Measurements from ENCODE around the gene DENND1A. TPM values are rescaled to one million over a fixed set of nuclear protein-coding genes. Genes with fewer than 3 reads are reported as not detected.

Gene DENND1A
- total and polyA plus RNA-seq, 2 experiments from 2014 or later = 13.1 to 28.7 TPM

DNA sequence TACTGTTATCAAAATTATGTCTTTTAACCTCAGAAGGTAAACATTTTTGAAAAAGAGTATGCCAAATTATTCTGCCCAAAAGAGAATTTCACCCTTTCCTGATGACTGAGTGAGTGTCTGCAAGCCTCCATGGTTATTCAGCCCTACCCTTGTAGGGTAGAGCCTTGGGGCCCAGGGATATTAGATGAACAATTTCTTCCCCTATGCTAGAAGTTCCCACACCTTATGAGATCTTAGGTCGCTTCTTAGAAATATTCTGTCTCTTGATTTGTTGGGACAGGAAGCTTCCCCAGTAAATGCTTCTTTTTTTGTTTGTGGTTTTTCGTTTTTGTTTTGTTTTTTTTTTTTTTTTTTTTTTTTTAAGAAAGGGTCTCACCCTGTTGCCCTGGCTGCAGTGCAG, 570.8 kb downstream of the DENND1A start:
- no peak overlapping the region for H3K27ac Mint-ChIP-seq
- H3K9me3 Mint-ChIP-seq = no peaks in the 10 kb centered on the region; the same call in 2 of the 3 replicates
- ATAC-seq (no peak), DNase-seq (ENCODE audit: low spot score) (no peak)
- H3K27me3 Mint-ChIP-seq (ENCODE audit: insufficient read depth, low read depth, poor library complexity) = peaks cover 32% of the 10 kb centered on the region
- H3F3A ChIP-seq (replicated peaks; ENCODE audit: low read depth) = 0 out of 2 replicates have a peak, but pooled peaks cover 12% of the 10 kb centered on the region
- H3K36me3 ChIP-seq (ENCODE audit: insufficient read depth) = no peaks in the 10 kb centered on the region
- H3K79me2 ChIP-seq (replicated peaks; ENCODE audit: insufficient read depth) = no peaks in the 10 kb centered on the region
- no peaks in the 10 kb centered on the region for H4K20me1 ChIP-seq (replicated peaks; ENCODE audit: insufficient read depth)
- H3K9me2 ChIP-seq (ENCODE audit: insufficient read depth) = no peaks in the 10 kb centered on the region
- TF ChIP-seq POLR2AphosphoS5 (IDR thresholded peaks at IDR 0.05; ENCODE audit: low read depth) = no peak
- TF ChIP-seq, protein P1, sequence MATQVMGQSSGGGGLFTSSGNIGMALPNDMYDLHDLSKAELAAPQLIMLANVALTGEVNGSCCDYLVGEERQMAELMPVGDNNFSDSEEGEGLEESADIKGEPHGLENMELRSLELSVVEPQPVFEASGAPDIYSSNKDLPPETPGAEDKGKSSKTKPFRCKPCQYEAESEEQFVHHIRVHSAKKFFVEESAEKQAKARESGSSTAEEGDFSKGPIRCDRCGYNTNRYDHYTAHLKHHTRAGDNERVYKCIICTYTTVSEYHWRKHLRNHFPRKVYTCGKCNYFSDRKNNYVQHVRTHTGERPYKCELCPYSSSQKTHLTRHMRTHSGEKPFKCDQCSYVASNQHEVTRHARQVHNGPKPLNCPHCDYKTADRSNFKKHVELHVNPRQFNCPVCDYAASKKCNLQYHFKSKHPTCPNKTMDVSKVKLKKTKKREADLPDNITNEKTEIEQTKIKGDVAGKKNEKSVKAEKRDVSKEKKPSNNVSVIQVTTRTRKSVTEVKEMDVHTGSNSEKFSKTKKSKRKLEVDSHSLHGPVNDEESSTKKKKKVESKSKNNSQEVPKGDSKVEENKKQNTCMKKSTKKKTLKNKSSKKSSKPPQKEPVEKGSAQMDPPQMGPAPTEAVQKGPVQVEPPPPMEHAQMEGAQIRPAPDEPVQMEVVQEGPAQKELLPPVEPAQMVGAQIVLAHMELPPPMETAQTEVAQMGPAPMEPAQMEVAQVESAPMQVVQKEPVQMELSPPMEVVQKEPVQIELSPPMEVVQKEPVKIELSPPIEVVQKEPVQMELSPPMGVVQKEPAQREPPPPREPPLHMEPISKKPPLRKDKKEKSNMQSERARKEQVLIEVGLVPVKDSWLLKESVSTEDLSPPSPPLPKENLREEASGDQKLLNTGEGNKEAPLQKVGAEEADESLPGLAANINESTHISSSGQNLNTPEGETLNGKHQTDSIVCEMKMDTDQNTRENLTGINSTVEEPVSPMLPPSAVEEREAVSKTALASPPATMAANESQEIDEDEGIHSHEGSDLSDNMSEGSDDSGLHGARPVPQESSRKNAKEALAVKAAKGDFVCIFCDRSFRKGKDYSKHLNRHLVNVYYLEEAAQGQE (IDR thresholded peaks at IDR 0.05; ENCODE audit: unreplicated experiment) = no peak
- TF ChIP-seq NANOG (IDR thresholded peaks at IDR 0.05; ENCODE audit: borderline replicate concordance) = no peak
- no peak for TF ChIP-seq EZH2 (IDR thresholded peaks at IDR 0.05; ENCODE audit: low read depth, unreplicated experiment)
- no peak for TF ChIP-seq EZH2phosphoT487 (IDR thresholded peaks at IDR 0.05; ENCODE audit: unreplicated experiment)
- TF ChIP-seq, protein P2, sequence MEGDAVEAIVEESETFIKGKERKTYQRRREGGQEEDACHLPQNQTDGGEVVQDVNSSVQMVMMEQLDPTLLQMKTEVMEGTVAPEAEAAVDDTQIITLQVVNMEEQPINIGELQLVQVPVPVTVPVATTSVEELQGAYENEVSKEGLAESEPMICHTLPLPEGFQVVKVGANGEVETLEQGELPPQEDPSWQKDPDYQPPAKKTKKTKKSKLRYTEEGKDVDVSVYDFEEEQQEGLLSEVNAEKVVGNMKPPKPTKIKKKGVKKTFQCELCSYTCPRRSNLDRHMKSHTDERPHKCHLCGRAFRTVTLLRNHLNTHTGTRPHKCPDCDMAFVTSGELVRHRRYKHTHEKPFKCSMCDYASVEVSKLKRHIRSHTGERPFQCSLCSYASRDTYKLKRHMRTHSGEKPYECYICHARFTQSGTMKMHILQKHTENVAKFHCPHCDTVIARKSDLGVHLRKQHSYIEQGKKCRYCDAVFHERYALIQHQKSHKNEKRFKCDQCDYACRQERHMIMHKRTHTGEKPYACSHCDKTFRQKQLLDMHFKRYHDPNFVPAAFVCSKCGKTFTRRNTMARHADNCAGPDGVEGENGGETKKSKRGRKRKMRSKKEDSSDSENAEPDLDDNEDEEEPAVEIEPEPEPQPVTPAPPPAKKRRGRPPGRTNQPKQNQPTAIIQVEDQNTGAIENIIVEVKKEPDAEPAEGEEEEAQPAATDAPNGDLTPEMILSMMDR (conservative IDR thresholded peaks at IDR 0.05; ENCODE audit: low read depth in 2 of 2) = no peak
- TF ChIP-seq, protein P3, sequence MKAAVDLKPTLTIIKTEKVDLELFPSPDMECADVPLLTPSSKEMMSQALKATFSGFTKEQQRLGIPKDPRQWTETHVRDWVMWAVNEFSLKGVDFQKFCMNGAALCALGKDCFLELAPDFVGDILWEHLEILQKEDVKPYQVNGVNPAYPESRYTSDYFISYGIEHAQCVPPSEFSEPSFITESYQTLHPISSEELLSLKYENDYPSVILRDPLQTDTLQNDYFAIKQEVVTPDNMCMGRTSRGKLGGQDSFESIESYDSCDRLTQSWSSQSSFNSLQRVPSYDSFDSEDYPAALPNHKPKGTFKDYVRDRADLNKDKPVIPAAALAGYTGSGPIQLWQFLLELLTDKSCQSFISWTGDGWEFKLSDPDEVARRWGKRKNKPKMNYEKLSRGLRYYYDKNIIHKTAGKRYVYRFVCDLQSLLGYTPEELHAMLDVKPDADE (IDR thresholded peaks at IDR 0.05) = no peak
- no peak for TF ChIP-seq CREB1 (CRISPR knock-in tag; IDR thresholded peaks at IDR 0.05; ENCODE audit: low read depth)
- H3K4me3 Mint-ChIP-seq = no peak overlapping the region; the same call in 2 of the 3 replicates
- H3K4me3 ChIP-seq = no peak overlapping the region
- no peak overlapping the region for H3K27ac ChIP-seq (ENCODE audit: low read depth)
- H3K4me1 Mint-ChIP-seq = peaks cover 68% of the 10 kb centered on the region
- peaks cover 59% of the 10 kb centered on the region for H3K4me1 ChIP-seq (ENCODE audit: insufficient read depth)
- H3K36me3 Mint-ChIP-seq (ENCODE audit: low read depth) = no peaks in the 10 kb centered on the region; the same call in 2 of the 3 replicates
- no peak overlapping the region for H2AFZ ChIP-seq
- H3K27me3 ChIP-seq (ENCODE audit: insufficient read depth) = no peaks in the 10 kb centered on the region
- no peak overlapping the region for H3K4me2 ChIP-seq
